HG02884 (cell line): Measurements from ENCODE around the gene SCP2.

ENCODE experiments used
- ATAC-seq: cut with Tn5 transposase; IDR thresholded peaks from one replicate; pipeline ENCODE4 v1.9.1; 2021; ENCODE audit warnings: mild to moderate bottlenecking, moderate library complexity; ENCODE audit not compliant: unreplicated experiment

The SCP2 gene

DNA sequence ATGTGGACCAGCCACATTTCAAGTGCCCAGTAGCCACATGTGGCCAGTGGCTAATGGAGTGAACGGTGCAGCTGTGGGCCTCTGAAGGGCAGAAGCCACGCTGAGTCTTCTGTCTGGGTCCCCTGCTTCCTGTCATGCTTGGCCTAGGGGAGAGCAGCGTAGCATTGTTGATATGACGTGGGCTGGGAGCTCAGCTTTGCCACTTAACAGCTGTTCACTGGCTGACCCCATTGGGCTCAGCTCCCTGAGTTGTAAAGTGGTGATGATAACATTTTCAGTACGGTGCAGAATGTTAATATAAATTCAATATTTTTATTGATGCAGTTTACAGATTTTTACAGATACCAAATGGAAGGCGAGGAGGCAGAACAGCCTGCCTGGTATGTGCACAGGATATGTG is 139.4 kb downstream of the SCP2 start:
- ATAC-seq = no peak

DNA sequence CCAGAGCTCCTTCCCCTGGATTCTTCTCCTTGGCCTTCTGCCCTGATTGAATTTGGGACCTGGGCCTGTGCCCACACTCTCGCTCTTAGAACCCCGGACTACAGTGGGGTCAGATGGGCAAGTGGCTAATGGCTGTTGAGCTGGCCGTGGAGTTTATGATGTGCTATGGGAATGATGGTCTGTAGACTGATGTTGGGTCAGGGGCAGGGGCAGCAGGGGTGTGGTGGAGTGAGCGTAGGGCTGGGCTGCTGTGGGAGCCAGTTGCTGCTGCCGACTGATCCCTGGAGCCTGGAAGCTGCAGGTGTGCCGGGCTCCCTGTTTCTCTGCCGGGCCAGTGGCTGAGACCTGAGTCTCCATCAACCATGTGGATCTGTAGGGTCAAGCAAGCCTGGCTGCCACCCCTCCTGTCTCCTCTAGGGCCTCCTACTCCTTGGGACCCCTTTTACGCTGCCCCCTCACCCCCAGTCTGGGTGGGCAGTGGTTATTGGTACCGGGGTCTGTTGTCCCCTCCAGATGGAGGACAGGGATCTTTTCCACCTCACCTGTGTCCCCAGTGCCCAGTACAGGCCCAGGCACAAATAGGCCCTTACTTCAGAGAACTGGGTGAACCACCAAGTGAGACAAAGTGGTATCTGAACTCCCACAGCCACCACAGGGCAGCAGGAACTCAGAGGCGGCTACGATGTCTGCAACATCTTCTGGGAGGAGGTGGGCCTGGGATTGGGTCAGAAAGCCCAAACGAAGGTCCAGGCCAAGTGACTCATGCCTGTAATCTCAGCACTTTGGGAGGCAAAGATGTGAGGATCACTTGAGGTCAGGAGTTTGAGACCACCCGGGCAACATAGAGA is 140.0 kb downstream of the SCP2 start:
- no peak for ATAC-seq

- ATAC-seq = no peak
These were observed 140.8 kb downstream of the SCP2 start for GRCh38 chr1:53067886-53068285.

DNA sequence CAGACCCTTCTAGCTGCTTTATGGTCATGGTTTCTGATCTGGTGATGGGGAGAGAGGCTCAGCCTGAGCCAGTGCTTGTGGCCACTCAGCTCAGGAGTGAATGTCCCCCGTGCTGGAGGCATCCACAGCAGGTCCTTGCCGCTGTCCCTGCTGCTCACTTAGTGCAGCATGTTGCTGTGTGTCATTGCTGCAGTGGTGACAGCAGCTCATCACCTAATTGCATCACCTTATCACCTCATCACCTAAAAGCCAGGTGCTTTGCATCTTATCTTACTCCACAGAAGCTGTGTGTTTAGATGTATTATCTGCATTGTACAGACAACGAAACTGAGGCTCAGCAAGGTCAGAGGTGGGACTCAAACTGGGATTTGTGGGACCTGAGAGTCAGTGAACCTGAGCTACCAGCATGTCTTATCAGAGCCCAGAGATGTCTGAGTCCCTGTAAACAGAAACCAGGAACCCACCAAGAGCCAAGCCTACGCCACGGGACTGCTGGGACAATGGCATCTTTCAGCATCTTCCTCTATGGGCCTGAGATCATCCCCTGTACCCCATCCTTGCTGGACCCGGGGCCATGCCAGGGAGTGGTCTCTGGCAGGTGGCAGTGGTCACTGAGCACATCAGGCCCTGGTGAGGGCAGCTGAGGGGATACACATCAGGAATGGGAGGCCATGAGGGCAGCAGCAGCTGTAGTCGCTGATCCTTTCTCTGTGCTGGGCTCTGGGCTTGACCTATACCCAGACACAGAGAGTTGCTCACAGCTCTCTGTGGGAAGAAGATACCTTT is 141.4 kb downstream of the SCP2 start:
- ATAC-seq = no peak

DNA sequence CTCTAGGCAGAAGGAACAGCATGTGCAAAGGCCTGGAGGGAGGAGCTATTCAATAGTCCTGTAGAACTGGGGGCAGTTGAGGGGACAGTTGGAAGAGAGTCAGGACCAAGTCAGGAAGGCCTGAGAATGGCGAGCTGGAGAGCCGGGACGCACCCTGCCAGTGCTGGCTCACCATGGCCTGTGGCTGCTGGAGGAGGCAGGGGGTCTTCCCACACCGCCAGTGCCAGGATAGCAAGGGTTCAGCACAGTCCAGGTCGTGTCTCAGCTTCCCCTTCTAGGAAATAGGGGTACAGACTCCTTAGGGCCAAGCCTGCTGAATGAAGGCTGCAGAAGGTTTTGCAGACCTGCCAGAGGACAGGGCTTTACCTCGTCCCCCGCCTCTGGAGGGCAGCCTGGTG is 142.2 kb downstream of the SCP2 start:
- ATAC-seq = no peak

- no peak for ATAC-seq
These were observed 142.7 kb downstream of the SCP2 start for GRCh38 chr1:53069663-53070327.

GRCh38 chr1:53070621-53071020 is 143.5 kb downstream of the SCP2 start:
- ATAC-seq = no peak

GRCh38 chr1:53071167-53071865 is 144.2 kb downstream of the SCP2 start:
- no peak for ATAC-seq

GRCh38 chr1:53071915-53072314 is 144.8 kb downstream of the SCP2 start:
- no peak for ATAC-seq

DNA sequence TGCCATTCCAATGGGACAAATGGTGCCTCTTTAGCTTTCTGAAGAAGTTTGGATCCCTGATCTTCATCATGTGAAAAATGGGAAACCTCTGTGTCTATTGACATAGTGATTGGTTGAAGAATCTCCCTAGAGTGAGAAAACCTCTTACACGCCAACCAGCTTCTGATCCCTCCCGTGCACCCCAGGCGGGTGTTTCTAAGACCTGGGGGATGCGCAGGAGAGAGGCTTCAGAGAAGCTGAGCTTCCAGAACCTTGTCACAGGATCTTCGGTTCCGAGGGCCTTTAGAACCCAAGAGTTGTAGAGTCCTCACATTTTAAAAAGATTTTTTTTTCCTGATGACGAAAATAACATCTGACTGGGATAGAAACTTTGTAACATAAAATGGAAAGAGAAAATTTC is 146.2 kb downstream of the SCP2 start:
- ATAC-seq = no peak

- ATAC-seq = no peak
These were observed 146.8 kb downstream of the SCP2 start for GRCh38 chr1:53073868-53074311.

DNA sequence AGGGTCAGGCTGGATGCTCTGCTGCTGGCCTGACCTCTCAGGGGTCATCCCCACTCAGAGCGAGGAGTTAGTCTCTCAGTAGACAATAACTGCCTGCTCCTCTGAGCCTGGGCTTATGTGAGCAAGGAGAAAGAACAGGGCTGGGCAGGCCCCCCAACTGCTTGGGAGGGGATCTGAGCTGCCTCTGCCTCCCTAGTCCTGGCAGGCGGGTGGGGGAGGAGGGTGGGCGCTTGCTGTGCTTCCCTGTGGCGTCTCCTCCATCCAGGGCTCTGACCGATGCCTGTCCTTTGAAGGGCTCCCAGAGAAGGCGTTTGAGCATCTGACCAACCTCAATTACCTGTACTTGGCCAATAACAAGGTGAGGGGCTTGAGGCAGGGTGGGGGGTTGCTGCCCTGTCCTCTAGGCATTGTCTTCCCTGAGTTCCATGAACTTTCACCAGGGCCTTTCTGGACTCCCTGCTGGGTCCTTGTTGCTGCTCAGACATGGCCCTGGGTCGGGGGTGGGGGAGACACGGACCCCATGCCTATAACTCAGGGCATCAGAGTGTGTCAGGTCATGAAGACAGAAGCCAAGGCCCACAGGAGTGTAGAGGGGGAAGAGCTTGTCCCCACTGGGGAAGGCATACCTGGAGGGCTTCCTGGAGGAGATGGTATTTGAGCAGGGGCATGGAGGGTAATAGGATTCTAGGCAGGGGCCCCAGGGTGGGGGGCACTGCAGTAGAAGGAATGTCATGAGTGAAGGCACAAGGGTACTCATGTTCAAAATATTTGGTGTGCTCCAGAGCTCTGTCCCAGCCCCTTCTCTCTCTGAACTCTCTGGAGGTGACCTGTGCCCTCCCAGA is 147.5 kb downstream of the SCP2 start:
- ATAC-seq = no peak

DNA sequence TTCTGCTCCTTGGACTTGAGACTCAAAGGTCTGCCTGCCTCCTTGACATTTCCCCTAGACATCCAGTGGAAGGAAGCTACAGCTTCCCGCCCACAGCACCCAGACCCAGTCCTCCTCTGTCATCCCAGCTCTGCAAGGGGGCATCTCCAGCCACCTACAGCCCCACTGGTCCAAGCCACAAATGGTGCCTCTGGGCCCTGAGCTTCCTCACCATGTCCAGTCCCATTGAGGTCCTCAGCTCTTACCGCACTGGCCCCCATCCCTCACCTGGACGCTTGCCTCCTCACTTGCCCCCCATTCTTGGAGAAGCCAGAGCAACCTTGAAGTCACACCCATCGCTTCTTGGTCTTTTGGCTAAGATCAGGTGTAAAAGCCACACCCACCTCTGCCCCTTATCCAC is 148.1 kb downstream of the SCP2 start:
- ATAC-seq = no peak

GRCh38 chr1:53075761-53076163 is 148.7 kb downstream of the SCP2 start:
- ATAC-seq = no peak

DNA sequence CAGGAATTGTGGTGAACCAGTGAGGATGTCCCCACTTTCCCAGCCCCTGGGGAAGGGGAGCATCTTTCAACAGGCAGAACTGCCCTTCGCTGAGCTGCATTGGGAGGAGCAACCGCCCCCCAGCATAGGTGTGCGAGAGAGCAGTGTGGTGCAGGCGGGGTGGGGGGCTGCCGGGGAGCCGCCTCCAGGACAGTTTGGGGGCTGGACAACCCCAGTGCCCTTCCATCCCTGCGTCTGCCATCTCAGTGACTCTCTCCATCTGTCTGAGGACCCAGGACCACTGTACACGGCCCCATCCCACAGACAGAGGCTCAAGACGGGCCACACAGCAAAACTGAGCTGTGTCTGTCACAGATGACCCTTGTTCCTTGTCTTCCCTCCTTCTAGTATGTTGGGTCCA is 149.1 kb downstream of the SCP2 start:
- ATAC-seq = no peak

DNA sequence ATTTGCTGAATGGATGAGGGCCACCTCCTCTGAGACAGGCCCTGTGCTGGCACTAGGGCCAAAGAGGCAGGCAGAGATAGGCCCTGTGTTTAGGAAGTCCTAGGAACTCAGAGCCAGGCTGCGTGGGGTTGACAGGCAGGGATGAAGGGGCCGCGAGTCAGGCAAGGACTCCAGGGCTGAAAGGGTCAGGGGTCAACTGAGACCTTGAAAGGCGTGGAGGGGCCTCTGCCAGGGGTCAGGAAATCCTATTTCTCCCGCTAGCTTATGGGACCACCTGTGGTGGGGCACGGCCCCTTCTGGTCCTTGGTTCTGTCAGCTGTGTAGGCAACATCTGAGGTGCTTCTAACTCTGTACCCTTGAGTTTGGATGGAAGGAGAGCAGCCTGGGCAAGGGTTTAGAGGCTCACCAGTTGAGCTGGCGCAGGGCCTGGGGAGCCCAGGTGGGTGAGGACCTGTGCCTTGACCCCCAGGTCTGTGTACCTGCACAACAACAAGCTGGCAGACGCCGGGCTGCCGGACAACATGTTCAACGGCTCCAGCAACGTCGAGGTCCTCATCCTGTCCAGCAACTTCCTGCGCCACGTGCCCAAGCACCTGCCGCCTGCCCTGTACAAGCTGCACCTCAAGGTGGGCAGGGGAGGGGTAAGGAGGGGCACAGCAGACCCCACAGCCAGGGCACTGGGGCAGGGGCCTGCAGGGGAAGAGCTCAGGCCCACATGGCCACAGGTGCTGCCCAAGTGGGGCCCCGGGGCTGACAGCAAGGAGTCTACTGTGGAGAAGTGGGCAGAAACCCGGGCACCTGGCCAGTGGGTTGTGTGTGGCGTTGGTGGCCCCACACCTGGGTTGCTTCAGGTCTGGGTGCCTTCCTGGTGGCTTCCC is 149.9 kb downstream of the SCP2 start:
- ATAC-seq = no peak

DNA sequence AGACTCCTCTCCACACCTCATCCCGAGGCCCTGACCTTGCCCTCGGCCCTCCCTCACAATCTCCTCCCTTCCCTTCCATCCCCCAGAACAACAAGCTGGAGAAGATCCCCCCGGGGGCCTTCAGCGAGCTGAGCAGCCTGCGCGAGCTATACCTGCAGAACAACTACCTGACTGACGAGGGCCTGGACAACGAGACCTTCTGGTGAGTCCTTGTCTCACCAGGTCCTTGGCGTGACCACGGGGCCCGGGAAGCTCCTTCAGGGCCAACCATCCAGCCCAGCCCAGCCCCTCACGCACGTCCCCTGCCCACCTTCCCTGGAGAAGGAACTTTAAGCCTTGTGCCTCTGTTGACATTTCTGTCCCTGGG is 150.5 kb downstream of the SCP2 start:
- ATAC-seq = no peak

- no peak for ATAC-seq
These were observed 151.4 kb downstream of the SCP2 start for GRCh38 chr1:53078333-53079101.
